Brain microvascular endothelial cell (primary cell): Measurements from ENCODE around the gene CDC42BPA.

Source experiments
- DNase-seq: peaks from one replicate; pipeline ENCODE4 v3.0.0-alpha.2; 2020
- H3K27ac ChIP-seq: fragments of 250-450 bp; sonication (Bioruptor Pico); 2 replicates; pipeline ENCODE4 v1.5.1; 2020; ENCODE audit warnings: mild to moderate bottlenecking, moderate library complexity
- H3K27me3 ChIP-seq: fragments of 250-450 bp; sonication (Bioruptor Pico); replicated peaks from 2 replicates; pipeline ENCODE4 v1.5.1; 2020; ENCODE audit warnings: mild to moderate bottlenecking
- H3K36me3 ChIP-seq: fragments of 250-450 bp; sonication (Bioruptor Pico); replicated peaks from 2 replicates; pipeline ENCODE4 v1.5.1; 2020; ENCODE audit warnings: mild to moderate bottlenecking
- H3K4me3 ChIP-seq: 2 replicates; pipeline ENCODE4 v1.5.1; 2011; ENCODE audit warnings: low read depth, mild to moderate bottlenecking, control low read depth, low read length, moderate library complexity
- in situ Hi-C: cut with HindIII; loops from 2 replicates; pipeline ENCODE4 v1.10.0; 2017; ENCODE audit warnings: low sequenced_read_pairs, low pct_ligation_motif_present
- TF ChIP-seq, protein P1 (sequence below): IDR thresholded peaks from 2 replicates; pipeline ENCODE4 v1.5.1; 2011; ENCODE audit warnings: low read depth, mild to moderate bottlenecking, moderate library complexity, low read length, control low read depth, inconsistent platforms; ENCODE audit errors: missing control alignments

The CDC42BPA gene

DNA sequence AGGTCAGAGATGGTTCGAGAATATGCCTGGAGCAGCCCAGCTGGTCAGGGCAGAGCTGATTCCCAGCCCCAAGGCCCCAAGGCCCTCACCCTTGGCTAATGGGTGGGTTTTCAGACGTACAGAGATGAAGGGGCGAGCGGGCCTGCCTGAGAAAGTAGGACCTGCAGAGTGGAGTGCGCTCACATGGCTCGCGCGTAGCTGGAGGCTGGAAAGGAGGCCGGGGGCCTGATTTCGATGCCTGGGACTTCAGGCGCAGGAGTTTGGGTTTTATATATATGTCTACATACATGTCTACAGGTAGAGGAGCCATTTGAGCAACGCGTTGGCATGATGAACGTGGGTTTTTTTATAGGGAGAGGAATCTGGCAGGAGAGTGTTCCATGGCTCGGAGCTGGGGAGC is 369.3 kb downstream of the CDC42BPA start:
- in situ Hi-C loops: no loop called here
- DNase-seq: no peak
- TF ChIP-seq, protein P1, sequence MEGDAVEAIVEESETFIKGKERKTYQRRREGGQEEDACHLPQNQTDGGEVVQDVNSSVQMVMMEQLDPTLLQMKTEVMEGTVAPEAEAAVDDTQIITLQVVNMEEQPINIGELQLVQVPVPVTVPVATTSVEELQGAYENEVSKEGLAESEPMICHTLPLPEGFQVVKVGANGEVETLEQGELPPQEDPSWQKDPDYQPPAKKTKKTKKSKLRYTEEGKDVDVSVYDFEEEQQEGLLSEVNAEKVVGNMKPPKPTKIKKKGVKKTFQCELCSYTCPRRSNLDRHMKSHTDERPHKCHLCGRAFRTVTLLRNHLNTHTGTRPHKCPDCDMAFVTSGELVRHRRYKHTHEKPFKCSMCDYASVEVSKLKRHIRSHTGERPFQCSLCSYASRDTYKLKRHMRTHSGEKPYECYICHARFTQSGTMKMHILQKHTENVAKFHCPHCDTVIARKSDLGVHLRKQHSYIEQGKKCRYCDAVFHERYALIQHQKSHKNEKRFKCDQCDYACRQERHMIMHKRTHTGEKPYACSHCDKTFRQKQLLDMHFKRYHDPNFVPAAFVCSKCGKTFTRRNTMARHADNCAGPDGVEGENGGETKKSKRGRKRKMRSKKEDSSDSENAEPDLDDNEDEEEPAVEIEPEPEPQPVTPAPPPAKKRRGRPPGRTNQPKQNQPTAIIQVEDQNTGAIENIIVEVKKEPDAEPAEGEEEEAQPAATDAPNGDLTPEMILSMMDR: no peak
- H3K27me3 ChIP-seq: no peaks in the 10 kb centered on the region
- no peaks in the 10 kb centered on the region for H3K36me3 ChIP-seq
- no peak overlapping the region for H3K4me3 ChIP-seq
- H3K27ac ChIP-seq: no peak overlapping the region

DNA sequence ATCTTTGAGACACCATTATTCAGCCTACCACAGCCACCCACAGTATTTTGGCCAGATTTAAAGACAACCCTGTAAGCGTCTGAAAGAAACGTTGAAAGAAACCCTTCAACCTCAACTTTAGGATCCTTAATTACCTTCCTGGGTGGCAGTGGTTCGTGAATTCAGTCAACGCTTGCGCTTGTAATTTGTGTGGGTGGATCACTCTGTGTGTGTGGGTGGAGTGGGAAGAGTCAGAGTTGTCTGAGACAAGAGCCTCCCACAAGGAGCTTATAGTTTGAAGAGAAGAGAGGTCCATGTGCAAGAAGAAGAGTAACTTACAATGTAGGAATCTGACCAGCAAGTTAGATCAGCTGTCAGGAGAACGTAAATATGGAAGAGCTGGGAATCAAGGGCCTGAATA is 369.8 kb downstream of the CDC42BPA start:
- TF ChIP-seq, protein P1: no peak
- in situ Hi-C loops: no loop called here
- no peak for DNase-seq
- H3K4me3 ChIP-seq: no peak overlapping the region
- H3K36me3 ChIP-seq: no peaks in the 10 kb centered on the region
- H3K27me3 ChIP-seq: no peaks in the 10 kb centered on the region
- H3K27ac ChIP-seq: no peak overlapping the region

DNA sequence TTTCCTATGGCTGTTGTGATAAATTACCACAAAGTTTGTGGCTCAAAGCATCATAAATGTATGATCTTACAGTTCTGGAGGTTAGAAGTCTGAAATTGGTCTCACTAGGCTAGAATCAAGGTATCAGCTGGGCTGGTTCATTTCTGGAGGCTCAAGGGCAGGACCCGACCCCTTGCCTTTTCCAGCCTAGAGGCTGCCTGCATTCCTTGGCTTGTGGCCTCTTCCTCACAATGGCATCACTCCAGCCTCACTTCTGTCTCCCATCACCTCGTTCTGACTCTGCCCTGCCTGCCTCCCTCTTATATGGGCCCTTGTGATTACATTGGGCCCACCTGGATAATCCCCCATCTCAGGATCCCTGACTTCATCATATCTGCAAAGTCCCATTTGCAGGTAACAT is 370.2 kb downstream of the CDC42BPA start:
- H3K36me3 ChIP-seq: no peaks in the 10 kb centered on the region
- TF ChIP-seq, protein P1: no peak
- no peak for DNase-seq
- H3K4me3 ChIP-seq: no peak overlapping the region
- no peak overlapping the region for H3K27ac ChIP-seq
- in situ Hi-C loops: no loop called here
- no peaks in the 10 kb centered on the region for H3K27me3 ChIP-seq

DNA sequence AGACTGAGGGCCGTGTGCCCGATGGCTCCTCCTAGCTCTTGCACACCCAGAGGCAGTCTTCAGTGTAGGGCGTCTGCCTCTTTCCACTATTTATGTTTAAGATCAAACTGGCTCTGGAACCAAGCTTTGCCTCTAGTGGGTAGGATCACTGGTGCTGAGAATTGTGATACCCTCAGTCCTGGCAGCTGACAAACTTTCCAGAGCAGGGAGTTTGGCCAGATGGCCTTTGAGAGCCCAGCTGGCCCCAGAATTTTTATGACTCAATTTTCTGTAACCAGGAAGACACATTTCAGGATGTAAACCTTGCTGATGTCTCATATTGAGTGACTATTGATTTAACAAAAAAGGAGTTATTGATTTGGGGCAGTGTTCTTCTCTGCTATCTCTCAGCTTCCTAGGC is 371.5 kb downstream of the CDC42BPA start:
- Histone ChIP-seq H3K27me3 (no peaks in the 10 kb centered on the region), H3K27ac (no peak overlapping the region), H3K36me3 (no peaks in the 10 kb centered on the region), H3K4me3 (no peak overlapping the region)
- no peak for DNase-seq
- TF ChIP-seq, protein P1: no peak
- in situ Hi-C loops: no loop called here

DNA sequence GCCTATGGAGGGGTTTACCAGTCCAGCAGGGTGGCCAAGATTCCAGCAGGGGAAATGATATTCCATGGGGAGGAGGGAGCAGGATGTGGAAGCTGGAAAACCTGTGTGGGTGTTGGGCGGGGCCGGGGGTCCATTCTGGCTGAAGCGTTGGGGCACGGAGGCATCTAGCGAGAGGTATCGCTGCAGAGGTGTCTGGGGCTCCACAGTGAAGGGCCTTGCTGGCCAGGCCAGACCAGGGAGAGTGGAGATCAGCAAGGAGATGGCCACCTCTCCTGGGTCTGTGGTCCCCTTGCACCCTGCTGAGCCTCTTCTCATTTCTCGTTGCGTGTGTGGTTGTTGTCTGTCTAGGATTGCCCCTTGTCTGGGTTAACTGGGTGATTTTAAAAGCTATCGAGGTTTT is 372.0 kb downstream of the CDC42BPA start:
- TF ChIP-seq, protein P1: no peak
- DNase-seq: no peak
- Histone ChIP-seq H3K36me3 (no peaks in the 10 kb centered on the region), H3K4me3 (no peak overlapping the region), H3K27me3 (no peaks in the 10 kb centered on the region), H3K27ac (no peak overlapping the region)
- in situ Hi-C loops: no loop called here

DNA sequence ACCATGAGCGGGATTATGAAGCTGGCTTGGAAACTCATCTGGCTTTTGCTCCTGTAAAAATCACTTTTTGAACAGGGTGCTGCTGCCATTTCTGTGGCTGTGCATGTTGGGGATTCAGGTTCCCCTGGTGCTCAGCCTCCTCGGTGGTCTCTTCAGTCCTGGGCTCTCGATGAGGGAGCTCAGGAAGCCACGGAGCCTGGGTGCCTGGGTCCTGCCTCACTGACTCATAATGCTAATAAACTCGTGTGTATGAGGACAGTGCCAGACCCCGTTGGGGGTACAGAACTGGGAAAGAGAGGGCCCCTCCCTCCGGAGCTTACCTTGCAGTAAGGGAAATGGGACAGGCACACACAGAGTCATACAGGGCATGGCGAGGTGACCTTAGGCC is 372.4 kb downstream of the CDC42BPA start:
- H3K4me3 ChIP-seq: no peak overlapping the region
- H3K27me3 ChIP-seq: no peaks in the 10 kb centered on the region
- in situ Hi-C loops: no loop called here
- no peak for DNase-seq
- TF ChIP-seq, protein P1: no peak
- no peaks in the 10 kb centered on the region for H3K36me3 ChIP-seq
- no peak overlapping the region for H3K27ac ChIP-seq
